Midbrain (tissue), 1 donor: Measurements from ENCODE around the gene FHIT.

Experiments
- DNase-seq: peaks from one replicate; lab custom pipeline; 2025; lab: John Stamatoyannopoulos, UW

FHIT gene

GRCh38 chr3:60764870-60765269 lies 486.4 kb downstream of the FHIT start:
- no peak for DNase-seq

GRCh38 chr3:60760145-60760544 lies 491.1 kb downstream of the FHIT start:
- DNase-seq, result no peak

GRCh38 chr3:60759439-60759838 lies 491.8 kb downstream of the FHIT start:
- DNase-seq, result no peak

- no peak for DNase-seq
Observed at GRCh38 chr3:60758831-60759230, 492.4 kb downstream of the FHIT start.

- no peak for DNase-seq
Observed at GRCh38 chr3:60758171-60758570, 493.1 kb downstream of the FHIT start.

GRCh38 chr3:60757724-60758123 lies 493.5 kb downstream of the FHIT start:
- DNase-seq, result no peak

- DNase-seq, result no peak
Observed at GRCh38 chr3:60756241-60757030, 494.8 kb downstream of the FHIT start.

GRCh38 chr3:60755094-60755493 lies 496.2 kb downstream of the FHIT start:
- no peak for DNase-seq

GRCh38 chr3:60754617-60755016 lies 496.6 kb downstream of the FHIT start:
- DNase-seq, result no peak

- DNase-seq, result no peak
Observed at GRCh38 chr3:60752809-60753208, 498.4 kb downstream of the FHIT start.

- no peak for DNase-seq
Observed at GRCh38 chr3:60746695-60747416, 504.4 kb downstream of the FHIT start.

- no peak for DNase-seq
Observed at GRCh38 chr3:60746043-60746638, 505.1 kb downstream of the FHIT start.

GRCh38 chr3:60743631-60744164 lies 507.6 kb downstream of the FHIT start:
- peak; percentile 24 for DNase-seq

- DNase-seq, result no peak
Observed at GRCh38 chr3:60742606-60743145, 508.6 kb downstream of the FHIT start.

- no peak for DNase-seq
Observed at GRCh38 chr3:60737633-60738399, 513.4 kb downstream of the FHIT start.

GRCh38 chr3:60730371-60730770 lies 520.9 kb downstream of the FHIT start:
- no peak for DNase-seq

GRCh38 chr3:60729056-60729455 lies 522.2 kb downstream of the FHIT start:
- DNase-seq, result no peak

- no peak for DNase-seq
Observed at GRCh38 chr3:60728006-60728405, 523.2 kb downstream of the FHIT start.

- DNase-seq, result no peak
Observed at GRCh38 chr3:60720736-60721135, 530.5 kb downstream of the FHIT start.

GRCh38 chr3:60716573-60716972 lies 534.7 kb downstream of the FHIT start:
- DNase-seq, result no peak

GRCh38 chr3:60708191-60708975 lies 542.9 kb downstream of the FHIT start:
- no peak for DNase-seq
